ENCODE results near the gene AUTS2.
A peak's percentile ranks its signal among the peaks of the same experiment; 100 is the strongest.

AUTS2 gene

GRCh38 chr7:70777251-70777650, 1179.0 kb downstream of the AUTS2 start:
- TF ChIP-seq GATA3 (IDR thresholded peaks at IDR 0.05; ENCODE audit: low read depth, low read length) (no peak), GATA2 (IDR thresholded peaks at IDR 0.05; ENCODE audit: low read depth, low read length) (no peak)

GRCh38 chr7:70778585-70778984, 1180.3 kb downstream of the AUTS2 start:
- TF ChIP-seq GATA3 (IDR thresholded peaks at IDR 0.05; ENCODE audit: low read depth, low read length) (no peak), GATA2 (IDR thresholded peaks at IDR 0.05; ENCODE audit: low read depth, low read length) (no peak)

GRCh38 chr7:70779321-70779720, 1181.0 kb downstream of the AUTS2 start:
- TF ChIP-seq GATA2 (IDR thresholded peaks at IDR 0.05; ENCODE audit: low read depth, low read length) (no peak), GATA3 (IDR thresholded peaks at IDR 0.05; ENCODE audit: low read depth, low read length) (no peak)

- TF ChIP-seq GATA3 (IDR thresholded peaks at IDR 0.05; ENCODE audit: low read depth, low read length): no peak
- TF ChIP-seq GATA2 (IDR thresholded peaks at IDR 0.05; ENCODE audit: low read depth, low read length): no peak
Observed at GRCh38 chr7:70781922-70782311, 1183.6 kb downstream of the AUTS2 start.

- TF ChIP-seq GATA3 (IDR thresholded peaks at IDR 0.05; ENCODE audit: low read depth, low read length) (no peak), GATA2 (IDR thresholded peaks at IDR 0.05; ENCODE audit: low read depth, low read length) (no peak)
Observed at GRCh38 chr7:70782796-70783195, 1184.5 kb downstream of the AUTS2 start.

- TF ChIP-seq GATA2 (IDR thresholded peaks at IDR 0.05; ENCODE audit: low read depth, low read length) (no peak), GATA3 (IDR thresholded peaks at IDR 0.05; ENCODE audit: low read depth, low read length) (no peak)
Observed at GRCh38 chr7:70785427-70785826, 1187.2 kb downstream of the AUTS2 start.

- TF ChIP-seq GATA2 (IDR thresholded peaks at IDR 0.05; ENCODE audit: low read depth, low read length) (no peak), GATA3 (IDR thresholded peaks at IDR 0.05; ENCODE audit: low read depth, low read length) (no peak)
Observed at GRCh38 chr7:70786076-70786475, 1187.8 kb downstream of the AUTS2 start.

GRCh38 chr7:70787286-70787685, 1189.0 kb downstream of the AUTS2 start:
- no peak for TF ChIP-seq GATA2 (IDR thresholded peaks at IDR 0.05; ENCODE audit: low read depth, low read length)
- no peak for TF ChIP-seq GATA3 (IDR thresholded peaks at IDR 0.05; ENCODE audit: low read depth, low read length)

- TF ChIP-seq GATA3 (IDR thresholded peaks at IDR 0.05; ENCODE audit: low read depth, low read length) (no peak), GATA2 (IDR thresholded peaks at IDR 0.05; ENCODE audit: low read depth, low read length) (no peak)
Observed at GRCh38 chr7:70787771-70788170, 1189.5 kb downstream of the AUTS2 start.

- TF ChIP-seq GATA3 (IDR thresholded peaks at IDR 0.05; ENCODE audit: low read depth, low read length) (no peak), GATA2 (IDR thresholded peaks at IDR 0.05; ENCODE audit: low read depth, low read length) (peak; percentile 46; the same call in 1 of the 2 replicates)
Observed at GRCh38 chr7:70788276-70788675, 1190.0 kb downstream of the AUTS2 start.

GRCh38 chr7:70789481-70790214, 1191.4 kb downstream of the AUTS2 start:
- TF ChIP-seq GATA3 (IDR thresholded peaks at IDR 0.05; ENCODE audit: low read depth, low read length): no peak
- TF ChIP-seq GATA2 (IDR thresholded peaks at IDR 0.05; ENCODE audit: low read depth, low read length): no peak

- no peak for TF ChIP-seq GATA3 (IDR thresholded peaks at IDR 0.05; ENCODE audit: low read depth, low read length)
- TF ChIP-seq GATA2 (IDR thresholded peaks at IDR 0.05; ENCODE audit: low read depth, low read length): no peak
Observed at GRCh38 chr7:70790215-70791073, 1192.2 kb downstream of the AUTS2 start.

- no peak for TF ChIP-seq GATA3 (IDR thresholded peaks at IDR 0.05; ENCODE audit: low read depth, low read length)
- no peak for TF ChIP-seq GATA2 (IDR thresholded peaks at IDR 0.05; ENCODE audit: low read depth, low read length)
Observed at GRCh38 chr7:70791341-70791740, 1193.1 kb downstream of the AUTS2 start.

GRCh38 chr7:70793060-70793459, 1194.8 kb downstream of the AUTS2 start:
- TF ChIP-seq GATA3 (IDR thresholded peaks at IDR 0.05; ENCODE audit: low read depth, low read length) (no peak), GATA2 (IDR thresholded peaks at IDR 0.05; ENCODE audit: low read depth, low read length) (no peak)

GRCh38 chr7:70793821-70794220, 1195.5 kb downstream of the AUTS2 start:
- TF ChIP-seq GATA2 (IDR thresholded peaks at IDR 0.05; ENCODE audit: low read depth, low read length): no peak
- no peak for TF ChIP-seq GATA3 (IDR thresholded peaks at IDR 0.05; ENCODE audit: low read depth, low read length)
